ENCODE measurements around the gene CCDC187. TPM values are rescaled to one million over a fixed set of nuclear protein-coding genes. Genes with fewer than 3 reads are reported as not detected.

Gene CCDC187
- total and polyA plus RNA-seq, 2 of the 13 experiments (the other 11 are each of a cell fraction or from before 2014, with no cell fraction given), result 0.03 to 0.13 TPM

DNA sequence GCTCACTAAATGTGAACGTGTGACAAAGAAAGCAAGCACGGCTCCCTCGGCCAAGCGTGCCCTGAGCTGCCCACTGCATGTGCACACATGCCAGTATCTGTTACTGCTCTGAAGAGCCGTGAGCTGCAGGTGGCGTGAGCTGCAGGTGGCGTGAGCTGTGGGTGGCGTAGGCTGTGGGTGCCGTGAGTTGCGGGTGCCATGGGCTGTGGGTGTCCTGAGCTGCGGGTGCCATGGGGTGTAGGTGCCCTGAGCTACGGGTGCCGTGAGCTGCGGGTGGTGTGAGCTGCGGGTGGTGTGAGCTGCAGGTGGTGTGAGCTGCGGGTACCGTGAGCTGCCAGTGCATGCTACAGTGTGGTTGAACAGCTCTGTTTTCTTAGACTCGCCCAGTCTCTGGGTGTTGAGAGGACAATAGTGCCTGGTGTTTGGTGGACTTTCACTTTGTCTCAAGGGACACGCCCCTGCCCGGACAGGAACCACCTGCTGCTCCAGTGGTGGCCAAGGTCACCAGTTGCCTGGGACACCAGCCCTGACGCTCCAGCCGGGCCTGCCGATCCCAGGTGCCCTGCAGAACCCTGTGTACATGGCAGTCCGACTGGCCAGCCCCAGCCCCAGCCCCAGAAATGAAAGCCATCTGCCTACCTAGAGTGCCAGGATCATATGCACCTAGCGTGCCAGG lies 6.7 kb downstream of the CCDC187 start (continued):
- TF ChIP-seq, protein P1, sequence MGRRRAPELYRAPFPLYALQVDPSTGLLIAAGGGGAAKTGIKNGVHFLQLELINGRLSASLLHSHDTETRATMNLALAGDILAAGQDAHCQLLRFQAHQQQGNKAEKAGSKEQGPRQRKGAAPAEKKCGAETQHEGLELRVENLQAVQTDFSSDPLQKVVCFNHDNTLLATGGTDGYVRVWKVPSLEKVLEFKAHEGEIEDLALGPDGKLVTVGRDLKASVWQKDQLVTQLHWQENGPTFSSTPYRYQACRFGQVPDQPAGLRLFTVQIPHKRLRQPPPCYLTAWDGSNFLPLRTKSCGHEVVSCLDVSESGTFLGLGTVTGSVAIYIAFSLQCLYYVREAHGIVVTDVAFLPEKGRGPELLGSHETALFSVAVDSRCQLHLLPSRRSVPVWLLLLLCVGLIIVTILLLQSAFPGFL (CRISPR knock-in tag; IDR thresholded peaks at IDR 0.05), result no peak
- TF ChIP-seq KLF6 (CRISPR knock-in tag; IDR thresholded peaks at IDR 0.05), result no peak
- no peak for TF ChIP-seq ZNF746 (CRISPR knock-in tag; IDR thresholded peaks at IDR 0.05)
- TF ChIP-seq MXI1 (IDR thresholded peaks at IDR 0.05; ENCODE audit: borderline replicate concordance, low read depth, low read length), result peak; percentile 84; the same call in 1 of the 3 replicates
- TF ChIP-seq MZF1 (CRISPR knock-in tag; IDR thresholded peaks at IDR 0.05; ENCODE audit: borderline replicate concordance), result no peak
- TF ChIP-seq, protein P2, sequence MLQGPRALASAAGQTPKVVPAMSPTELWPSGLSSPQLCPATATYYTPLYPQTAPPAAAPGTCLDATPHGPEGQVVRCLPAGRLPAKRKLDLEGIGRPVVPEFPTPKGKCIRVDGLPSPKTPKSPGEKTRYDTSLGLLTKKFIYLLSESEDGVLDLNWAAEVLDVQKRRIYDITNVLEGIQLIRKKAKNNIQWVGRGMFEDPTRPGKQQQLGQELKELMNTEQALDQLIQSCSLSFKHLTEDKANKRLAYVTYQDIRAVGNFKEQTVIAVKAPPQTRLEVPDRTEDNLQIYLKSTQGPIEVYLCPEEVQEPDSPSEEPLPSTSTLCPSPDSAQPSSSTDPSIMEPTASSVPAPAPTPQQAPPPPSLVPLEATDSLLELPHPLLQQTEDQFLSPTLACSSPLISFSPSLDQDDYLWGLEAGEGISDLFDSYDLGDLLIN (CRISPR knock-in tag; IDR thresholded peaks at IDR 0.05; ENCODE audit: borderline replicate concordance), result no peak
- TF ChIP-seq ZIK1 (CRISPR knock-in tag; IDR thresholded peaks at IDR 0.05; ENCODE audit: borderline replicate concordance, low read depth), result no peak
- TF ChIP-seq HDAC6 (IDR thresholded peaks at IDR 0.05; ENCODE audit: low read depth, low read length), result no peak
- TF ChIP-seq, protein P3, sequence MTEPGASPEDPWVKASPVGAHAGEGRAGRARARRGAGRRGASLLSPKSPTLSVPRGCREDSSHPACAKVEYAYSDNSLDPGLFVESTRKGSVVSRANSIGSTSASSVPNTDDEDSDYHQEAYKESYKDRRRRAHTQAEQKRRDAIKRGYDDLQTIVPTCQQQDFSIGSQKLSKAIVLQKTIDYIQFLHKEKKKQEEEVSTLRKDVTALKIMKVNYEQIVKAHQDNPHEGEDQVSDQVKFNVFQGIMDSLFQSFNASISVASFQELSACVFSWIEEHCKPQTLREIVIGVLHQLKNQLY (CRISPR knock-in tag; IDR thresholded peaks at IDR 0.05), result no peak
- no peak for TF ChIP-seq DMAP1 (CRISPR knock-in tag; IDR thresholded peaks at IDR 0.05)
- TF ChIP-seq NFYB (CRISPR knock-in tag; IDR thresholded peaks at IDR 0.05), result no peak
- TF ChIP-seq ZNF160 (CRISPR knock-in tag; IDR thresholded peaks at IDR 0.05), result no peak
- no peak for TF ChIP-seq ZNF782 (CRISPR knock-in tag; IDR thresholded peaks at IDR 0.05; ENCODE audit: borderline replicate concordance)
- TF ChIP-seq, protein P4, sequence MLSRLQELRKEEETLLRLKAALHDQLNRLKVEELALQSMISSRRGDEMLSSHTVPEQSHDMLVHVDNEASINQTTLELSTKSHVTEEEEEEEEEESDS (CRISPR knock-in tag; IDR thresholded peaks at IDR 0.05; ENCODE audit: borderline replicate concordance), result no peak
- TF ChIP-seq, protein P5, sequence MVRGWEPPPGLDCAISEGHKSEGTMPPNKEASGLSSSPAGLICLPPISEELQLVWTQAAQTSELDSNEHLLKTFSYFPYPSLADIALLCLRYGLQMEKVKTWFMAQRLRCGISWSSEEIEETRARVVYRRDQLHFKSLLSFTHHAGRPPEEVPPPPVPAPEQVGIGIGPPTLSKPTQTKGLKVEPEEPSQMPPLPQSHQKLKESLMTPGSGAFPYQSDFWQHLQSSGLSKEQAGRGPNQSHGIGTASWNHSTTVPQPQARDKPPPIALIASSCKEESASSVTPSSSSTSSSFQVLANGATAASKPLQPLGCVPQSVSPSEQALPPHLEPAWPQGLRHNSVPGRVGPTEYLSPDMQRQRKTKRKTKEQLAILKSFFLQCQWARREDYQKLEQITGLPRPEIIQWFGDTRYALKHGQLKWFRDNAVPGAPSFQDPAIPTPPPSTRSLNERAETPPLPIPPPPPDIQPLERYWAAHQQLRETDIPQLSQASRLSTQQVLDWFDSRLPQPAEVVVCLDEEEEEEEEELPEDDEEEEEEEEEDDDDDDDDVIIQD (CRISPR knock-in tag; IDR thresholded peaks at IDR 0.05; ENCODE audit: low read depth), result no peak
- TF ChIP-seq JDP2 (CRISPR knock-in tag; IDR thresholded peaks at IDR 0.05; ENCODE audit: borderline replicate concordance), result no peak
- TF ChIP-seq, protein P6, sequence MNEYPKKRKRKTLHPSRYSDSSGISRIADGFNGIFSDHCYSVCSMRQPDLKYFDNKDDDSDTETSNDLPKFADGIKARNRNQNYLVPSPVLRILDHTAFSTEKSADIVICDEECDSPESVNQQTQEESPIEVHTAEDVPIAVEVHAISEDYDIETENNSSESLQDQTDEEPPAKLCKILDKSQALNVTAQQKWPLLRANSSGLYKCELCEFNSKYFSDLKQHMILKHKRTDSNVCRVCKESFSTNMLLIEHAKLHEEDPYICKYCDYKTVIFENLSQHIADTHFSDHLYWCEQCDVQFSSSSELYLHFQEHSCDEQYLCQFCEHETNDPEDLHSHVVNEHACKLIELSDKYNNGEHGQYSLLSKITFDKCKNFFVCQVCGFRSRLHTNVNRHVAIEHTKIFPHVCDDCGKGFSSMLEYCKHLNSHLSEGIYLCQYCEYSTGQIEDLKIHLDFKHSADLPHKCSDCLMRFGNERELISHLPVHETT (CRISPR knock-in tag; conservative IDR thresholded peaks at IDR 0.05), result no peak
- TF ChIP-seq TSC22D2 (CRISPR knock-in tag; IDR thresholded peaks at IDR 0.05; ENCODE audit: borderline replicate concordance), result no peak
- TF ChIP-seq, protein P7, sequence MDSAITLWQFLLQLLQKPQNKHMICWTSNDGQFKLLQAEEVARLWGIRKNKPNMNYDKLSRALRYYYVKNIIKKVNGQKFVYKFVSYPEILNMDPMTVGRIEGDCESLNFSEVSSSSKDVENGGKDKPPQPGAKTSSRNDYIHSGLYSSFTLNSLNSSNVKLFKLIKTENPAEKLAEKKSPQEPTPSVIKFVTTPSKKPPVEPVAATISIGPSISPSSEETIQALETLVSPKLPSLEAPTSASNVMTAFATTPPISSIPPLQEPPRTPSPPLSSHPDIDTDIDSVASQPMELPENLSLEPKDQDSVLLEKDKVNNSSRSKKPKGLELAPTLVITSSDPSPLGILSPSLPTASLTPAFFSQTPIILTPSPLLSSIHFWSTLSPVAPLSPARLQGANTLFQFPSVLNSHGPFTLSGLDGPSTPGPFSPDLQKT (CRISPR knock-in tag; IDR thresholded peaks at IDR 0.05; ENCODE audit: borderline replicate concordance), result no peak
- TF ChIP-seq, protein P8, sequence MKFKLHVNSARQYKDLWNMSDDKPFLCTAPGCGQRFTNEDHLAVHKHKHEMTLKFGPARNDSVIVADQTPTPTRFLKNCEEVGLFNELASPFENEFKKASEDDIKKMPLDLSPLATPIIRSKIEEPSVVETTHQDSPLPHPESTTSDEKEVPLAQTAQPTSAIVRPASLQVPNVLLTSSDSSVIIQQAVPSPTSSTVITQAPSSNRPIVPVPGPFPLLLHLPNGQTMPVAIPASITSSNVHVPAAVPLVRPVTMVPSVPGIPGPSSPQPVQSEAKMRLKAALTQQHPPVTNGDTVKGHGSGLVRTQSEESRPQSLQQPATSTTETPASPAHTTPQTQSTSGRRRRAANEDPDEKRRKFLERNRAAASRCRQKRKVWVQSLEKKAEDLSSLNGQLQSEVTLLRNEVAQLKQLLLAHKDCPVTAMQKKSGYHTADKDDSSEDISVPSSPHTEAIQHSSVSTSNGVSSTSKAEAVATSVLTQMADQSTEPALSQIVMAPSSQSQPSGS (CRISPR knock-in tag; IDR thresholded peaks at IDR 0.05), result no peak
- no peak for TF ChIP-seq YEATS4 (CRISPR knock-in tag; IDR thresholded peaks at IDR 0.05; ENCODE audit: borderline replicate concordance)
